SK-N-SH treated with all-trans-retinoic acid at 6 μM for 48 hours (cell line): ENCODE results near the gene KRT78.

Experiments used
- ATAC-seq: fragments of 200-7000 bp; cut with Tn5 transposase; 3 replicates; pipeline ENCODE4 v1.9.1; 2020; ENCODE audit warnings: mild to moderate bottlenecking, moderate library complexity
- ARNTL ChIP-seq: fragments of 450-650 bp; formaldehyde crosslinking; IDR thresholded peaks from 2 replicates; pipeline ENCODE4 v1.5.0; 2020; ENCODE audit warnings: low read depth, mild to moderate bottlenecking, moderate library complexity, borderline replicate concordance
- BACH2 ChIP-seq: fragments of 250-450 bp; sonication (Bioruptor Pico); IDR thresholded peaks from 2 replicates; pipeline ENCODE4 v1.9.0; 2021; ENCODE audit warnings: mild to moderate bottlenecking, borderline replicate concordance
- CSDC2 ChIP-seq: fragments of 250-450 bp; sonication (Bioruptor Pico); IDR thresholded peaks from 2 replicates; pipeline ENCODE4 v1.5.0; 2020; ENCODE audit warnings: mild to moderate bottlenecking, moderate library complexity
- ESRRG ChIP-seq: fragments of 250-450 bp; sonication (Bioruptor Pico); IDR thresholded peaks from 2 replicates; pipeline ENCODE4 v1.6.1; 2021; ENCODE audit warnings: mild to moderate bottlenecking
- GLIS3 ChIP-seq: fragments of 250-450 bp; sonication (Bioruptor Pico); IDR thresholded peaks from 2 replicates; pipeline ENCODE4 v1.5.0; 2020; ENCODE audit warnings: mild to moderate bottlenecking, moderate library complexity
- ISL1 ChIP-seq: fragments of 250-450 bp; sonication (Bioruptor Pico); IDR thresholded peaks from 2 replicates; pipeline ENCODE4 v2.1.2; 2022; ENCODE audit warnings: mild to moderate bottlenecking, moderate library complexity
- OSR1 ChIP-seq: fragments of 250-450 bp; sonication (Bioruptor Pico); IDR thresholded peaks from 2 replicates; pipeline ENCODE4 v1.8.0; 2022; ENCODE audit warnings: moderate library complexity, mild to moderate bottlenecking, inconsistent platforms
- PPARA ChIP-seq: fragments of 250-450 bp; sonication (Bioruptor Pico); IDR thresholded peaks from 2 replicates; pipeline ENCODE4 v1.5.0; 2020; ENCODE audit warnings: mild to moderate bottlenecking, borderline replicate concordance
- RARB ChIP-seq: fragments of 250-450 bp; sonication (Bioruptor Pico); IDR thresholded peaks from 2 replicates; pipeline ENCODE4 v1.8.0; 2021; ENCODE audit warnings: mild to moderate bottlenecking, moderate library complexity
- SNAI2 ChIP-seq: fragments of 250-450 bp; sonication (Bioruptor Pico); IDR thresholded peaks from 2 replicates; pipeline ENCODE4 v1.5.0; 2020; ENCODE audit warnings: mild to moderate bottlenecking, moderate library complexity
- TCF4 ChIP-seq: fragments of 250-450 bp; sonication (Bioruptor Pico); IDR thresholded peaks from 2 replicates; pipeline ENCODE4 v1.8.0; 2021; ENCODE audit warnings: mild to moderate bottlenecking, moderate library complexity, borderline replicate concordance
- TOX ChIP-seq: fragments of 250-450 bp; sonication (Bioruptor Pico); IDR thresholded peaks from 2 replicates; pipeline ENCODE4 v1.8.0; 2021; ENCODE audit warnings: mild to moderate bottlenecking, moderate library complexity, borderline replicate concordance
- ZC3H10 ChIP-seq: fragments of 250-450 bp; sonication (Bioruptor Pico); IDR thresholded peaks from 2 replicates; pipeline ENCODE4 v1.5.1; 2021; ENCODE audit warnings: mild to moderate bottlenecking, moderate library complexity
- ZFP3 ChIP-seq: fragments of 250-450 bp; sonication (Bioruptor Pico); IDR thresholded peaks from 2 replicates; pipeline ENCODE4 v1.5.0; 2020; ENCODE audit warnings: mild to moderate bottlenecking, moderate library complexity
- ZFP30 ChIP-seq: fragments of 450-650 bp; formaldehyde crosslinking; IDR thresholded peaks from 2 replicates; pipeline ENCODE4 v1.5.0; 2022; ENCODE audit warnings: mild to moderate bottlenecking, moderate library complexity
- ZNF565 ChIP-seq: fragments of 450-650 bp; formaldehyde crosslinking; conservative IDR thresholded peaks from 2 replicates; pipeline ENCODE4 v1.5.0; 2020; ENCODE audit warnings: low read depth, mild to moderate bottlenecking, moderate library complexity
- ZNF70 ChIP-seq: fragments of 450-650 bp; formaldehyde crosslinking; IDR thresholded peaks from 2 replicates; pipeline ENCODE4 v1.5.0; 2020; ENCODE audit warnings: mild to moderate bottlenecking, moderate library complexity
- ZNF8 ChIP-seq: fragments of 450-650 bp; formaldehyde crosslinking; IDR thresholded peaks from 2 replicates; pipeline ENCODE4 v1.5.0; 2020; ENCODE audit warnings: mild to moderate bottlenecking, moderate library complexity
- TF ChIP-seq, protein P1 (sequence below): fragments of 250-450 bp; sonication (Bioruptor Pico); IDR thresholded peaks from 2 replicates; pipeline ENCODE4 v1.8.0; 2020; ENCODE audit warnings: mild to moderate bottlenecking, moderate library complexity, borderline replicate concordance
- TF ChIP-seq, protein P2 (sequence below): fragments of 250-450 bp; sonication (Bioruptor Pico); IDR thresholded peaks from 2 replicates; pipeline ENCODE4 v1.5.1; 2020; ENCODE audit warnings: low read depth, mild to moderate bottlenecking, moderate library complexity
- TF ChIP-seq, protein P3 (sequence below): fragments of 250-450 bp; sonication (Bioruptor Pico); IDR thresholded peaks from 2 replicates; pipeline ENCODE4 v1.5.1; 2021; ENCODE audit warnings: mild to moderate bottlenecking, moderate library complexity
- TF ChIP-seq, protein P4 (sequence below): fragments of 250-450 bp; sonication (Bioruptor Pico); IDR thresholded peaks from 2 replicates; pipeline ENCODE4 v1.8.0; 2021; ENCODE audit warnings: low read depth, mild to moderate bottlenecking, moderate library complexity, borderline replicate concordance

The KRT78 gene

DNA sequence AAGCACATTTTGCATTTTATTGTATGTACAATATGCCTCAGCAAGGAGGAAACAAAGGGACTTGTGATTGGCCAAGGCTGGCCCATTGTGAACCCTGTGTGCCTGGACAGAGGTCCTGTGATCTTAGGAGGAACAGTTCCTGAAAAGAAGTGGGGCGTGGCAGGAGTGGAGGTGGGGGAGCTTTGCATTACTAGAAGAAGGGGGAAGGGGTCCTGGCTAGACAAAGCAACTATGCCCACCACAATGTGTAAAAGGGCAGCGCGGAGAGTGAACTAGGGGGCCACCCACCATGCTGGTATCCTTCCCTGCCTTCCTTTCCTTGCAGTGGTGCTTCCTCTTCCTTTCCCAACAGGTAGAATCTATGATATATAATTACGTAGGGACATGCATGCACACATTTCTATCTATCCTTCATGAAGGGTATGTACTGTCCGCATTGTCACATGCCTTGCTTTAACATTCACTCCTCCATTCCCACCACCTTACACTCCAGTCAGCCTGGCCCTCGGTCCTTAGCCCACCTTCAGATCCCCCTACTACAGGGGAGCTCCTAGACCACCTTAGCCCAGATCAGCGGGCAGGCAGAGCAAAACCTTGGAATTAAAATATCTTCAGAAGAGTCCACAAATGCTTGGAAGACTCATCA lies 43.5 kb upstream of the KRT78 start:
- ATAC-seq = no peak
- TF ChIP-seq ESRRG (no peak), GLIS3 (CRISPR knock-in tag) (no peak), ZNF70 (CRISPR knock-in tag) (no peak), ARNTL (CRISPR knock-in tag) (no peak), TCF4 (CRISPR knock-in tag) (no peak), CSDC2 (no peak), PPARA (no peak), TOX (CRISPR knock-in tag) (no peak)
- TF ChIP-seq, protein P1, sequence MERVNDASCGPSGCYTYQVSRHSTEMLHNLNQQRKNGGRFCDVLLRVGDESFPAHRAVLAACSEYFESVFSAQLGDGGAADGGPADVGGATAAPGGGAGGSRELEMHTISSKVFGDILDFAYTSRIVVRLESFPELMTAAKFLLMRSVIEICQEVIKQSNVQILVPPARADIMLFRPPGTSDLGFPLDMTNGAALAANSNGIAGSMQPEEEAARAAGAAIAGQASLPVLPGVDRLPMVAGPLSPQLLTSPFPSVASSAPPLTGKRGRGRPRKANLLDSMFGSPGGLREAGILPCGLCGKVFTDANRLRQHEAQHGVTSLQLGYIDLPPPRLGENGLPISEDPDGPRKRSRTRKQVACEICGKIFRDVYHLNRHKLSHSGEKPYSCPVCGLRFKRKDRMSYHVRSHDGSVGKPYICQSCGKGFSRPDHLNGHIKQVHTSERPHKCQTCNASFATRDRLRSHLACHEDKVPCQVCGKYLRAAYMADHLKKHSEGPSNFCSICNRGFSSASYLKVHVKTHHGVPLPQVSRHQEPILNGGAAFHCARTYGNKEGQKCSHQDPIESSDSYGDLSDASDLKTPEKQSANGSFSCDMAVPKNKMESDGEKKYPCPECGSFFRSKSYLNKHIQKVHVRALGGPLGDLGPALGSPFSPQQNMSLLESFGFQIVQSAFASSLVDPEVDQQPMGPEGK (CRISPR knock-in tag) = no peak
- TF ChIP-seq, protein P2, sequence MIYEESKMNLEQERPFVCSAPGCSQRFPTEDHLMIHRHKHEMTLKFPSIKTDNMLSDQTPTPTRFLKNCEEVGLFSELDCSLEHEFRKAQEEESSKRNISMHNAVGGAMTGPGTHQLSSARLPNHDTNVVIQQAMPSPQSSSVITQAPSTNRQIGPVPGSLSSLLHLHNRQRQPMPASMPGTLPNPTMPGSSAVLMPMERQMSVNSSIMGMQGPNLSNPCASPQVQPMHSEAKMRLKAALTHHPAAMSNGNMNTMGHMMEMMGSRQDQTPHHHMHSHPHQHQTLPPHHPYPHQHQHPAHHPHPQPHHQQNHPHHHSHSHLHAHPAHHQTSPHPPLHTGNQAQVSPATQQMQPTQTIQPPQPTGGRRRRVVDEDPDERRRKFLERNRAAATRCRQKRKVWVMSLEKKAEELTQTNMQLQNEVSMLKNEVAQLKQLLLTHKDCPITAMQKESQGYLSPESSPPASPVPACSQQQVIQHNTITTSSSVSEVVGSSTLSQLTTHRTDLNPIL (CRISPR knock-in tag) = no peak

DNA sequence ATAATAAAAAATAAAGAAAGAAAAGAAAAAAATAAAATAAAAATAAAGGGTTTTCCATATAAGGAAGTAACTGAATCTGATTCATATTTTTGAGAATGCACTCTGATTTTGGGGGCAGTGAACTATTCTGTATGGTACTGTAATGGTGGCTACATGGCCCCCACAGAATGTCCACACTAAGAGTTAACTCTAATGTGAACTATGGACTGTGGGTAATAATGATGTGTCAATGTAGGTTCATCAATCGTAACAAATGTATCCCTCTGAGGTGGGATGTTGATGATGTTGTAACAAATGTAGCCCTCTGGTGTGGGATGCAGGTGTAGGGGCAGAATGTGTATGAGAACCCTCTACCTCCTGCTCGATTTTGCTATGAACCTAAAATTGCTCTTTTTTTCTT lies 42.2 kb upstream of the KRT78 start:
- no peak for ATAC-seq
- TF ChIP-seq BACH2 (CRISPR knock-in tag) (no peak), ZNF8 (CRISPR knock-in tag) (no peak), ZNF565 (CRISPR knock-in tag) (no peak), ZFP30 (CRISPR knock-in tag) (no peak), RARB (CRISPR knock-in tag) (no peak), ZC3H10 (CRISPR knock-in tag) (no peak), ZNF70 (CRISPR knock-in tag) (no peak), TCF4 (CRISPR knock-in tag) (no peak), ISL1 (CRISPR knock-in tag) (no peak), ZFP3 (CRISPR knock-in tag) (no peak), PPARA (no peak), ARNTL (CRISPR knock-in tag) (no peak), CSDC2 (no peak), TOX (CRISPR knock-in tag) (no peak), SNAI2 (CRISPR knock-in tag) (no peak), OSR1 (CRISPR knock-in tag) (no peak)
- TF ChIP-seq, protein P1 (CRISPR knock-in tag) = no peak
- TF ChIP-seq, protein P3, sequence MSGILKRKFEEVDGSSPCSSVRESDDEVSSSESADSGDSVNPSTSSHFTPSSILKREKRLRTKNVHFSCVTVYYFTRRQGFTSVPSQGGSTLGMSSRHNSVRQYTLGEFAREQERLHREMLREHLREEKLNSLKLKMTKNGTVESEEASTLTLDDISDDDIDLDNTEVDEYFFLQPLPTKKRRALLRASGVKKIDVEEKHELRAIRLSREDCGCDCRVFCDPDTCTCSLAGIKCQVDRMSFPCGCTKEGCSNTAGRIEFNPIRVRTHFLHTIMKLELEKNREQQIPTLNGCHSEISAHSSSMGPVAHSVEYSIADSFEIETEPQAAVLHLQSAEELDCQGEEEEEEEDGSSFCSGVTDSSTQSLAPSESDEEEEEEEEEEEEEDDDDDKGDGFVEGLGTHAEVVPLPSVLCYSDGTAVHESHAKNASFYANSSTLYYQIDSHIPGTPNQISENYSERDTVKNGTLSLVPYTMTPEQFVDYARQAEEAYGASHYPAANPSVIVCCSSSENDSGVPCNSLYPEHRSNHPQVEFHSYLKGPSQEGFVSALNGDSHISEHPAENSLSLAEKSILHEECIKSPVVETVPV (CRISPR knock-in tag) = no peak
- TF ChIP-seq, protein P2 (CRISPR knock-in tag) = no peak
- TF ChIP-seq, protein P4, sequence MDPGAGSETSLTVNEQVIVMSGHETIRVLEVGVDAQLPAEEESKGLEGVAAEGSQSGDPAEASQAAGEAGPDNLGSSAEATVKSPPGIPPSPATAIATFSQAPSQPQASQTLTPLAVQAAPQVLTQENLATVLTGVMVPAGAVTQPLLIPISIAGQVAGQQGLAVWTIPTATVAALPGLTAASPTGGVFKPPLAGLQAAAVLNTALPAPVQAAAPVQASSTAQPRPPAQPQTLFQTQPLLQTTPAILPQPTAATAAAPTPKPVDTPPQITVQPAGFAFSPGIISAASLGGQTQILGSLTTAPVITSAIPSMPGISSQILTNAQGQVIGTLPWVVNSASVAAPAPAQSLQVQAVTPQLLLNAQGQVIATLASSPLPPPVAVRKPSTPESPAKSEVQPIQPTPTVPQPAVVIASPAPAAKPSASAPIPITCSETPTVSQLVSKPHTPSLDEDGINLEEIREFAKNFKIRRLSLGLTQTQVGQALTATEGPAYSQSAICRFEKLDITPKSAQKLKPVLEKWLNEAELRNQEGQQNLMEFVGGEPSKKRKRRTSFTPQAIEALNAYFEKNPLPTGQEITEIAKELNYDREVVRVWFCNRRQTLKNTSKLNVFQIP (CRISPR knock-in tag) = no peak
